Activated effector memory CD4-positive, alpha-beta T cell treated with anti-CD3 and anti-CD28 coated beads, Interleukin-2, amount 50 U/mL, for 16 hours (primary cell): ENCODE results near the gene TMEM245.
"Not testable (repeated sequence)": the region's sequence is repeated elsewhere in the genome, so short reads cannot be mapped to it uniquely, and the experiment has no call there.

ENCODE experiments used
- DNase-seq: peaks from one replicate; pipeline ENCODE4 v3.0.0-alpha.2; 2020

The TMEM245 gene

DNA sequence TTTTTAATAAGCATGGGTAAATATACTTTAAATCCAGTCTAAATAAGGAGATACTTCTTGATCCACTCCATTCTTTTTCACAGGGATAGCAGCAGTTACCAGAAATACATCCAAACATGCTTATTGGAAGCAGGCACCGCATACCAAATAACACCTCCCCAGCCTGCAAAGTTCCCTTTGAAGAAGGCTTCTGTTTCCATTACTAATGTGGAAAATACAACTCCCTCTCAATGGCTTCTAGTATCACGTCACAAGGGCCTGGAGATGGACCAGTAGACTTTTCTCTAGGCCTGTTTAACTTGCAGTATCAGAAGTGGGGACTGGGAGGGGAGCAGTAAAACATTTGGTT is 20.8 kb downstream of the TMEM245 start:
- DNase-seq = no peak

DNA sequence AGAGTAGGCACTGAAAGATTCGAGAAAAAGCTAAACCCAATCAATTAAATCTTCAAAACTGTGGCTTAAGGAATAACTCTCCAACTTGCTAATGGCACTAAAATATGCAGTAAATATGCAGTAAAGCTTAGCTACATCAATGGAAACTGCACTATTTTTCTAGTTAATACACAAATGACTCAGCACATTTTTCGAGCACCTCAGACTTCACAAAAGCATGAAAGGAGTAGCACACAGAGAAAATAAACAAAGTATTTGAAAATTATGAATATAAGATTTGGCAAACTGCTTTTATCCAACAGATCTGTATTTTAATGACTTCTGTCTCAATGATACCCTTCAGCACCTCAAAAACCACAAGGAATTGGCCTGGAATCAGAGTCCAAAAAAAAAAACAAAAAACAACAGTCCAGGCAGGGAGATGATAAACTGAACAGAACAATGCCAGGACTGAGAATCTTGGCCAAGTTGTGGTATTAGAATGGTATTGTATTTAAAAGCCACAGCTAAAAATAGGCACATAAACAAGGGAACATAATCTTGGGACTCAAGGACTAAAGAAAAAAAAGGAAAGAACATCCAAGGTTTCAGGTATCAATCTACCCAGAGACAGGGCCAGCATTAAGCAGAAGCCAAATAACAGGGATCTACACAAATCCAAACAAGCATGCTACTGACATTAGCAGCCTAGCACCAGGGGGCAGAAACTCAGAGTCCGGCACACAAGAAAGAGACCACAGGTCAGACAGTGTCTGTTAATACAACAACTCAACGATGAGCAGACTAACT is 21.4 kb downstream of the TMEM245 start:
- DNase-seq = no peak

DNA sequence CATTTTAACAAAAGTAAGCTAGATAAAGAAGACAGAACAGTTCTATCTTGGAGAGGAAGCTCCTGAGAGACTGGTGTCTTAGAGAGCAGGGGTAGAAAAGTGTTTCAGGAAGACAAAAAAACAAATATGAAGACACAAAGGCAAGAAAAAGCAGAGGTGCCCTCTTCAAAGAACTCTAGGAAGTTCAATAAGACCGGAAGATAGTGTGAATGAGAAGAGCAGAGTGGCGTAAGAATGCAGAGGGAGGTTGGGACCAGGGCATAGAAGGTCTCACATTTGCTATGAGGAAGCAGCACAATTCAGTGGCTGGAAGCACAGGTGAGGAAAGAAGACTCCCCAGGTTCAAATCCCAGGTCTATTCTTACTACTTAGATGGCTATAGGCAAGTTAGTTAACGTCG is 22.6 kb downstream of the TMEM245 start:
- DNase-seq = no peak

DNA sequence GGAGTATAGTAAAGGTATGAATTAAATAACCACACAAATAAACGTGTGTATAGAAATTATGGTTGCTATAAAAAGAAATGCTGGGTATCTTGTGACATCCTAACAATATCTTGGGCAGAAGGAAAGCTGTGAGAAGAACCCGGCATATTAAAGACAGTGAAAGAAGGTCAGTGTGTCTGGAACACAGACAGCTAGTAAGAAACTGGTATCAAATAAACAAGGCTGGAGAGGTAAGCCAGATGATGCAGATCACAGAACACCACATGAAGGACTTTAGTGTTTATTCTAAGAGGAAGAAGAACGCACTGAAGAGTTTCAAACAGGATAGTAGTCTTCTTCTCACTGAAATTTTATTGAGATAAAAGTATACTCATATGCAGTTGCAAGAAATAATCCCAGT is 24.4 kb downstream of the TMEM245 start:
- DNase-seq = no peak

DNA sequence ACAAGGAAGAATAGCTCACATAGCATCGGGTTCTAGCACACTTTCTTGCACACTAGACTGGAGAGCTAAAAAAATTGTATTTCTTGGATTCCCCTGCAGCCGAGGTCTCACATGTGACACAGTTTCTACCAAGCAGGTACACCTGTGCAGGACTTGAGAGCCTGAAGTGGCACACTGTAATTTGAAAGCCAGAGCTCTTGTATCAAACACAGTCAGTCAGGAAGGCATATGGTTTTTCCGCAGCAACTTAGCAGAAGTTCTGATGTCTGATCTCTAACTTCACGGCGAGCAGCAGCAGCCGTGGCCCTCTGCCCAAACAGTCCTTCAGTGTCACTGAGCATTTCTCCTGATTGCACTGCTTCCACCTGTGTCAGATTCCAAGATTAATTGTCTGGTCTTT is 25.5 kb downstream of the TMEM245 start:
- no peak for DNase-seq

DNA sequence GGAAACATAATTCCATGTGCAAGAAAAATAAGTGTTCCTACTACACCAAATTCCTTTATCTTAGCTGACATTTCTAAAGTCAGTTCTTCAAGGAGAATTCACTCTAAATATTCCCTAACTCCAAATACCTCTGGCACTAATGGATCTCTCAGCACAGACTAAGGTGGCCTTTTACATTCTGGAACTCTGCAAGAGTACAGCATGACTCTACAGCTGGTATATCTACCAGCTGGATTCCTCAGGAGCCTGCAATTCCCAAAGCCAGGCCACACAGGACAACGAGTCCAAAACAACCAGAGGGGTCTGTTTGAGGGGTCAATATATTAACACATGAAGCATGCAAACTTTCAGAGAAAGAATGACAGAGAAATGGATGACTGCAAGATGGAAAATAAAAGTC is 27.2 kb downstream of the TMEM245 start:
- no peak for DNase-seq

DNA sequence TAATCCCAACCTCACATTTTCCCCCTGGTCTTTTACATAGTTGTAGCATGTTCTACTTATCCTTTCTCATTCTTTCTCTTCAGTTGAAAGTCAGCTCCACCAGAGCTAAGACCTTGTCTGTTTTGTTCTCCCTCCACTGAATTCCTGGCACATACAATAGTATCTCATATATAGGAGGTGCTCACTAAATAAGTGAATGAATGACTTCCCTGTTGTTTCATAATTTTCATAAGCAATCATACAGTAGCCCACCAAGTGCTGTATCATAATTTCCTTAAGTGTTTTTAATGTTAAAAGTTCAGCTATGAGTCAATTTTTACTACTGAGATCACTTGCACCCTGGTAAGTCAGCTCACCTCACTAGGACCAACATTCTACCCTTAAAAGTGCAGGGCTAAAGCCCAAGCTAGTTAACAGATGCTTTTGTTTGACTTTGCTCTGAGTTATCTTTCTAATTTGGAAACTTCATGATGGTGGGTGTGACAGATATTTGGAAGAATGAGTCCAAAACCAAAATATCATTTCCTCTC is 27.6 kb downstream of the TMEM245 start:
- DNase-seq = no peak

DNA sequence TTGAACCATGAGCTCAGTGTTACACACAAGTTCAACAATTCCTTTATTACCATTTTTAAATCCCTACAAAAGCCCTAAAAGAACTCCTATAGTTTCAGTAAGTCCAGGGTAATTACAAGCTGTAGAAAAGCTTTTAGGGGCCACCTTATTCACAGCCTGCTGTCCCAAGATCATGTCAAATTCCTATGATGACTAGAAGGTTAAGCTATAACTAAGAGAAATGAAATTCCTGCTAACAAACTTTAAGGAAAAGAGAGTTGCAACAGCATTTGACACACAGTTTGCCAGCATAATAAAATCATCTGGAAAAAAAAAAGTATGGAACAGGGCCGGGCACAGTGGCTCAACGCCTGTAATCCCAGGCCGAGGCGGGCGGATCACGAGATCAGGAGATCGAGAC is 31.5 kb downstream of the TMEM245 start:
- DNase-seq = no peak

DNA sequence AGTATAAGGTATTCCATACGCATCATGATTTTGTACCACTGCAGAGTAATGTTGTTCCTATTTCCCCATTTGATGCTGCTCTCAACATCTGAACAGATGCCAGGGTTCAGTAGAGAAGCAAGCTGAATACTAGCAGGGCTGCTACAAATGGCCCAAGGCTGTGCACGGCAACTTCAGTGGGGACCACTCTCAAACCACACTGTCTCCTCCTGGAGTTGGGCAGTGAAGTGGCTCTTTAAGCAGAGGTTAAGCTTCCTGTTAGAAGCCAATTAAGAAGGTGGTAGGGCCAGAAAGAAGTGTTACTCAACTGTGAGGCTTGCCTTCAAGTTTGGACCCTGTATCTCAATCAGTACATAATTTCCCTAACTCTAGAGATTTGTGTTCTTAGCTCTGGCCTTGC is 32.0 kb downstream of the TMEM245 start:
- DNase-seq = no peak

DNA sequence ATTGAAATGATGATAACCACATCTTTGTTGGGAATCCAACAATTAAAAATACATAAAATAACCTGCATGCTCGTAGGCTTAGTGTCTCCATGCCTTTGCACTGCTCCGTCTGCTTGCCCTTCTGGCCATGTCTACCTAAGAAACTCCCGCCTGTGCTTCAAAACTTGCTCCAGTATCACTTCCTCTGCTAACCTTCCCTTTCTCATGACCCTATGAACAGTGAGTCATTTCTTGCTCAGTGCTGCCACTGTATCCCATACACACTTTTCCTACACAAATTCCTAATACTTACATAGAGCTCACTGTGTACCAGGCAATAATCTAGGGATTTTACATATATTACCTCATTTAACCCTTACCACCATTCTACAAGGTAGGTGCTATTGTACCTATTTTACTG is 33.5 kb downstream of the TMEM245 start:
- DNase-seq = no peak

DNA sequence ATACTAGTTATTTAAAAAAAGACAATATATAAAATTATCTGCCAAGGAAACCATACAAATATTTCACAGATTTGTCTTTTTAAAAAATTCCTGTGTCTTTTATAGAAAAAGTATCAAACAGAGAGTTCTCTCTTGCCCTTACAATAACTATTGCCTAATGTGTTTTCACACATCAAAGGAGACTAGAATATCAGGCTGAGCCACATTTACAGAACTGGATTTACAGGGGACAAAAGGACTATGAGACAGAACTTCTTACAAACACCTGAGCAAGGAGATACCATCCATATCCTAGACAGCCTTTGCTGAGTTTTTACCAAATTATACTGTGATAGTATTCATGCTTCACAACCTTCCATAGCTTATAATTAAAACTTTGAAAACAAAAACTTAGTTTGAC is 34.2 kb downstream of the TMEM245 start:
- DNase-seq = no peak

DNA sequence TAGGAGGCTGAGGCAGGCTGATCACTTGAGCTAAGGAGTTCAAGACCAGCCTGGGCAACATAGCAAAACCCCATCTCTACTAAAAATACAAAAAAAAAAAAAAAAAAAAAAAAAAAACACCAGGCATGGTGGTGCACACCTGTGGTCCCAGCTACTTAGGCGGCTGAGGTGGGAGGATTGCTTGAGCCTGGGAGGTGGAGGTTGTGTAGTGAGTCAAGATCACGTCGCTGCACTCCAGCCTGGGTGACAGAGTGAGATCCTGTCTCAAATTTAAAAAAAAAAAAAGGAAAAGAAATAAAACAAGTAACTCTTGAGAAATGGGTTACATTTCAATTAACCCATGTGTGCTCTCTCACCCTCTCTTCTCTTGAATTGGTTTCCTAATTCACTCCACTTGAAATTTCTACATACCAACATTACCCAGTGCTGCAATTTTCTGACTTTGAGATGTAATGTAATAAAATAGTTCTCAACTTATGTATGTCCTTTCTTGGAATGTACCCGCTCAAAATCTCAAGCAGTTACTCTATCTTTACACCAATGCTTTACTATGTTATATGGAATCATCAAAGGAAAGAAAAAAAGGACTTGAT is 35.8 kb downstream of the TMEM245 start:
- DNase-seq = no peak

DNA sequence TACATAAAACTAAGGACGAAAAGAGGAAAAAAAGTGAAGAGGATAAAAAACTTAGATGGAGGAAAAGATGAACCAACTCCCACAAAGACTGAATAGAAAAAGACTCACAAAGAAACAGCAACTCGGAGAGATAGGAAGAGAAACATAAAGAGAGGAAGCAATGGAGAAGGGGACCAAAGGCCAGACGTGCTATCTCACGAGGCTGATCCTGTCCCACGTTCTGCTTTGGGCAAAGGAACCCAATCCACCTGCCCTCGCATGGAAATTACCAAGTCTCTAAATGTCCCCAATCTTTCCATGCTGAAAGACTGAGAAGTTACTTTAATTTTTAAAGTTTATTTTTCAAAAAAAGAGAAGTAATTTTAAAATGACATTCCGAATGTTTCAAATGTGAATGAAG is 36.6 kb downstream of the TMEM245 start:
- DNase-seq = no peak

DNA sequence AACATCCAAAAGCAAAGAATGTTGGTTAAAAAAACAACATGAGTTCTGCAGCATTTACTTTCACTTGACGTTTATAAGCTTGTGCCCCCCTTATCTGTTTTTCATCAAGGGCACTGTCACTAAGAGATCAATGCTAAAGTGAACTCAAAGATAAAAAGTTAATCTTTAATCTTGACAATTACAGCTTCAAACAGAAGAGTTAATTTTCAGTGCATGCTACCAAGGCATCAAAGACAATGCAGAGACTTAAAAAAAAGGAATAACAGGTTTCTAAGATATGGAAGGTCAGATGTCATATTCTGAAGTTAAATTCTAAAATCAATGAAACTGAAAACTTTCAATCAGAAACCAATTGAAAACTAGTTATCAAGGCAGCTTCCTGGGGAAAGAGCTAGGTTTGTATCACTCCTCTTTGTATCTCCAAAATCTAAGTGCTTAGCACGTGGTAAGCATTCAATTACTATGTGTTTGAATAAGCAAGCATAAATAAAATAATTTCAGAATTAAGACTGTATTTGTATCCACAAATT is 37.6 kb downstream of the TMEM245 start:
- DNase-seq = no peak

DNA sequence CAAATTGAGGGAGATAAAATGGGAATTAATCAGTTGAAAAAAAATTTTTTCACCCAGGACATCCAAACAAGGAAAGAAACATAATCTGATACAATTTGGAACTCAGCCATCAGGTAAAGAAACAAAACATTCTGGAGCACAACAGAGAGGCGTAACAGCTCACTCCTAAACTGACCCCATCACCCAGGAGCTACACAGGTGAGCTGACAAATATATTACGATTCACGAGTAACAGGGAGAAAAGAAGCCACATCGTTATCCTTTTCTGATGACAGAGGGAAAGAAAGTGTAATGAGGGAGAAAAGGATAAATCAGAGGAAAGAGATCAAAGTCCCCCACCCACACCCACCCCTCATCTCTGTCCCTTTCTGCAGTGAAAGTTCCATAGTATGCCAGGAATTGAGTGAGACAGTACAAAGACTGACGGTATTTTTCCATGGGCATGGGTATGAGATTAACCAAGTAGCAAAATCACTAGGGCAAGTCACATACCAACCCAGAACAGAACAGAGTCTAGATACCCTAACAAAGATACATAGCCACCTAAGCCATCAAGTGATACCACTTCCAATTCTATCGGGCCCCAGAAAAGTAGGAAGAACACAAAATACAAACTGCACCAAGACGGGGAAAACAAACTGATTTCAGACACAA is 45.4 kb downstream of the TMEM245 start:
- no peak for DNase-seq

DNA sequence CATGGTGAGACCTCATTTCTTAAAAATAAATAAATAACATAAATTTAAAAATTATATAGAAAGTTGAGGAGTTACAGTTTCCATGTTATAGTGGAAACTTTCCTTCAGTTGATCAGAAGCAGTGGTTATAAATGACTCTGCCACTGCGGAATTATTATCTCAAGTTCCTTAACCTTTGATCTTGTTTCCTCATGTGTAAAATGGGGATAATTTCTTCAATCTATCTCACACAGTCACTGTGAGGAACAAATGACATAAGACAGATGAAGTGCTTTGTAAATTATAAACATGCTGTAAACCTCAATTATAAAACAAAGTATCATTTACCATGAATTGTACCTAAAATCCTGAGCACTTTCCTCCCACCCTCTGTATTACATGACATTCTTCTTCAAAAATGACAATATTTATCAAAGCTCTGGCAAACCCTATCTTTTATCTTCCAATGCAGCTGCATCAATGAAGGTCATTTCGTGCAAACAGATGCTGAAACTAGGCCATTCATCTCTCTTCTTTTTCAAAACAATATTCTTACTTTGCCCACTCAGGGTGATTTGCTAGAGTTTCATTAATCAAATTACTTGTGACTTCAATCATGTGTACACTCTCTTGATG is 46.8 kb downstream of the TMEM245 start:
- no peak for DNase-seq

DNA sequence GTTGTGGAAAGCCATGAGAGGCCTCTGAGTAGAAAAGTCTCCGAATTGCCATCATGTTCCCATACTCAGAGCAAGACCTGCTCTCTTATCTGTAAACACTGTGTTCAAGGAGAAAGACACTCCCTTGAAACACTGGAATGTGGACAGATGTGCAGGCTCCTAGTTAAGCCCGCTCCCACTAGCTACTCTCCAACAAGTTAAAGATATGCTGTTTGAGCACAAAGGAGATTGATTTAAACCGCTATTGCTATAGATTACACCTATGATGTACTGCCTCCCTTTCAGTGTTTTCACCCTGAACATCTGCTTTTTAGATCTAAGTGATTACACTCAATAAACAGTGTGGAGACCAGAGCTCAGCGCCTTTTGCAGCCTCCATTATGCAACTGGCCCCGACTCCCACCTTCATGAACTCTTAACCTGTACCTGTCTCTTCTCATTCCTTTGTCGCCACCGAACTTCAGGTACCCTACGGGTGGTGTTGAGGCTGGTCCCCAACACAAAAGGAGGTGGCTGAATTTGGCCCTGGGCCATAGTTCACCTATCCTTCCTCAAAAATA is 47.5 kb downstream of the TMEM245 start:
- DNase-seq = no peak

DNA sequence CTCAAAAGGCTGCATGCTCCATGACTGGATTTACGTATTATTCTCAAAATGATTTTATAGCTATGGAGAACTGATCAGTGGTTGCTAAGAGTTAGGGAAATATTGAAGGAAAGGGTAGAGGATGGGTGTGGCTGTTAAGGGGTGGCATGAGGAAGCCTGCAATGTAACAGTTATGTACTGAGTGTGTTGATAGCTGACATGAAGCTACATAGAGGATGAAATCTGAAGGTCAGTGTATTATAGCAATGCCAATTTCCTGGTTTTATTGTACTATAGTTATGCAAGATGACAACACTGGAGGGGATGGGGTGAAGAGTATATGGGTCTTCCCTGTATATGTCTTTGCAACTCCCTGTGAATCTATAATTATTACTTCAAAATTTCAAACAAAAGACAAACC is 51.0 kb downstream of the TMEM245 start:
- no peak for DNase-seq

DNA sequence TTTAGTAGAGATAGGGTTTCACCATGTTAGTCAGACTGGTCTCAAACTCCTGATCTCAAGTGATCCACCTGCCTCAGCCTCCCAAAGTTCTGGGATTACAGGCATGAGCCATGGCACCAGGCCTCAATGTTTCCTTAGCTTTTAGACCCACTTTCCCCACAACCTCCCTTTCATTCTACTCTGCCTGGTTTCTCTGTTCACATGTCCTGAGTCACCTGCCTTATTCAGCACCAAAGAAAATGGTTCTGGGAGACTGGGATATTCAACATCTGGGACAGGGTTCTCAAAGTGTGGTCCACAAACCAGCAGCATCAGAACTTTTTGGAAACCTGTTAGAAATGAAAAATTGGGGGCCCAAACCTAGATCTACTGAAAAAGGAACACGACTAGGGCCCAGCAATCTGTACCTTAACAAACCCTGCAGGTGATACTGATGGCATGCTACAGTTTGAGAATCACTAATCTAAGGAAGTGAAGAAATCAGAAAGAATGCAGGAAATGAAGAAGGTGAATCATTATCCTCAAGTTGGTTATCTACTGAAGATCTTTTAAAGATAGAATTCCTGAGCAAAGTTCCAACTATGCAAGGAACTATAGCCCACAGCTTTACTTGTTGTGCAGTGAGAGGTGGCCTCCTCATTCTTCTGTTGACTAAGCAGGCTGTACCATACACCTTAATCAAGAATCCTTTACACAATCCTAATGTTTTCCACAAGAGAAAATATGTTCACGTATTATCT is 54.6 kb downstream of the TMEM245 start:
- DNase-seq = no peak

DNA sequence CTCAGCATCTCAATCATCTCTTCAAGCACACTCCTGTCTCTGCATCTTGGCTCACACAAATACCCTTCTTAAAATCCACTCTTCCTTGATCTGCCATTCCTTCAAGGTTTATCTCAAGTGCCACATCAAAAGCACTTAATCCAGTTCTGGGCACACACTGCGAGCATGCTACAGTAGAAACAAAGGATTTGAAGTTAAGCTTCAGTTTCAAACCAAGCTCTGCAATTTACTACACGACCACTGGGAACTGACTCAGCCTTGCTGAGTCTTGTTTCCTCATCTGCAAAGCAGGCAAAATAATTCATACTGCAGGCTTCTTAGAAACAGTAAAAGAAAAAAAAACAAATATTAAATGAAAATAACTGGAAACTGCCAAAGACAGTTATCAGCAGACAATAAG is 56.0 kb downstream of the TMEM245 start:
- DNase-seq = no peak

DNA sequence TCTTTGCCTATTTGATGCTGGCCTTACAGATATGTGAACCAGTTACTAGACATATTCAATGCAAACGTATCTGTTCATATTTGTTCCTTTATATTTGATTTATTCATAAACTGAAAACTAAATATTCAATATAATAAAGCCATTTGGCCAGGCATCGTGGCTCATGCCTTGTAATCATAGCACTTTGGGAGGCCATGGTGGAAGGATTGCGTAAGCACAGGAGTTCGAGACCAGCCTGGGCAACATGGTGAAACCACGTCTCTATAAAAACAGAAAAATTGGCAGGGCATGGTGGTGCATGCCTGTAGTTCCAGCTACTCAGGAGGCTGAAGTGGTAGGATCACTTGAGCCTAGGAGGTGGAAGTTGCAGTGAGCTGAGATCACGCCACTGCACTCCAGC is 57.2 kb downstream of the TMEM245 start:
- DNase-seq = no peak

DNA sequence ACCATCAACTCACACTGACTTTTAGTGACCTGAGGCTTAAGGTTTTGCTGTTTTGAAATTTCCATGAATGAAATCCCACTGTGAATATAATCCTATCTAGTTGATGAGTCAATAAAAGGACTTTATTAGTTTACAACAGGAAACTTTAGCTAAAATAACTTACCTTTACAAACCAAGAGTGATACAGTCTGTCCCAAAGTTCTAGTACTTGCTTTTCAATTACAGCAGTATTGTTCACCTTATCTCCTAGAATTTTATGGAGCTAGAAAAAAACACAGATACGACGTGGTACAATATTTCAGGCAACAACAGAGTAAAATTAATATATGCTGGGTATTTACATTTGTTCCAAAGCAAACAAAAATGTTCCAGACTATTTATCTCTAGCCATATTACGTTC is 59.6 kb downstream of the TMEM245 start:
- DNase-seq = no peak

DNA sequence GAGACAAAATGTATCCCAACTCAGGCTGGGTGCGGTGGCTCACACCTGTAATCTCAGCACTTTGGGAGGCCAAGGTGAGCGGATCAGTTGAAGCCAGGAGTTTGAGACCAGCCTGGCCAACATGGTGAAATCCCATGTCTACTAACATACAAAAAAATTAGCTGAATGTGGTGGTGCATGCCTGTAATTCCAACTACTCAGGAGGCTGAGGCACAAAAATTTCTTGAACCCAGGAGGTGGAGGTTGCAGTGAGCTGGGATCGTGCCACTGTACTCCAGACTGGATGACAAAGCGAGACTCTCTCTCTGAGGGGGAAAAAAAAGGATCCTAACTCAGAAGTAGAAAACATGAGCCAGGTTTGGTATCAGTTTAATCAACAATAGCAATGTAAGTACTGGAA is 66.6 kb downstream of the TMEM245 start:
- DNase-seq = not testable (repeated sequence)
